Fibroblast of lung (primary cell): ENCODE results near the gene NSRP1. TPM values are rescaled to one million over a fixed set of nuclear protein-coding genes. Genes with fewer than 3 reads are reported as not detected.
A peak's percentile ranks its signal among the peaks of the same experiment; 100 is the strongest.

ENCODE experiments used
- DNase-seq, 2 donors: peaks; one replicate each; pipeline versions ENCODE4 v3.0.0 to v3.0.0-alpha.2; 2010; ENCODE audit warnings: low read depth in 2 of 2
- H2AFZ ChIP-seq: 2 replicates; pipeline ENCODE4 v1.5.1; 2012; ENCODE audit warnings: low read length, control low read depth, inconsistent platforms
- H3K27ac ChIP-seq: 2 replicates; pipeline ENCODE4 v1.5.1; 2011; ENCODE audit warnings: low read length, control low read depth; ENCODE audit not compliant: insufficient read depth
- H3K27me3 ChIP-seq: 2 replicates; pipeline ENCODE4 v1.5.1; 2011; ENCODE audit warnings: mild to moderate bottlenecking, low read length; ENCODE audit not compliant: control insufficient read depth, insufficient read depth
- H3K36me3 ChIP-seq: 2 replicates; pipeline ENCODE4 v1.5.1; 2011; ENCODE audit warnings: low read length; ENCODE audit not compliant: control insufficient read depth, insufficient read depth
- H3K4me1 ChIP-seq: 2 replicates; pipeline ENCODE4 v1.5.1; 2011; ENCODE audit warnings: low read length; ENCODE audit not compliant: control insufficient read depth, insufficient read depth; ENCODE audit errors: extremely low read depth
- H3K4me2 ChIP-seq: 2 replicates; pipeline ENCODE4 v1.5.1; 2011; ENCODE audit warnings: low read length, control low read depth; ENCODE audit not compliant: insufficient read depth; ENCODE audit errors: extremely low read depth
- H3K4me3 ChIP-seq, 4 experiments: fragments of 200-600 bp in 1 of 4; sonication (generic) in 1 of 4; replicated peaks in 1 of 4; 2 replicates each; pipeline ENCODE4 v1.5.1; 2011 to 2016; ENCODE audit warnings: low read length in 4 of 4, low read depth in 3 of 4, mild to moderate bottlenecking in 3 of 4, control low read depth in 2 of 4, inconsistent platforms in 1 of 4, mixed read lengths in 1 of 4; ENCODE audit not compliant: insufficient read depth in 1 of 4; ENCODE audit errors: control extremely low read depth in 1 of 4
- H3K79me2 ChIP-seq: 2 replicates; pipeline ENCODE4 v1.5.1; 2012; ENCODE audit warnings: mild to moderate bottlenecking, low read length, inconsistent platforms; ENCODE audit not compliant: control insufficient read depth, insufficient read depth
- H3K9ac ChIP-seq: 2 replicates; pipeline ENCODE4 v1.5.1; 2011; ENCODE audit warnings: mild to moderate bottlenecking, low read length, control low read depth; ENCODE audit not compliant: insufficient read depth
- H3K9me3 ChIP-seq: 2 replicates; pipeline ENCODE4 v1.5.1; 2012; ENCODE audit warnings: low read depth, low read length; ENCODE audit not compliant: control insufficient read depth, insufficient read depth
- H4K20me1 ChIP-seq: 2 replicates; pipeline ENCODE4 v1.5.1; 2011; ENCODE audit warnings: low read length; ENCODE audit not compliant: control insufficient read depth, insufficient read depth; ENCODE audit errors: extremely low read depth
- CTCF ChIP-seq, 2 donors: IDR thresholded peaks in 1 of 2; conservative IDR thresholded peaks in 1 of 2; 1 replicate in 1 of 2; 2 replicates in 1 of 2; pipeline ENCODE4 v1.5.1; 2011 to 2012; ENCODE audit warnings: low read length in 2 of 2, control low read depth in 1 of 2, inconsistent platforms in 1 of 2, low read depth in 1 of 2, mild to moderate bottlenecking in 1 of 2
- EZH2 ChIP-seq: IDR thresholded peaks from 2 replicates; pipeline ENCODE4 v1.5.1; 2012; ENCODE audit warnings: low read length, control low read depth, mild to moderate bottlenecking; ENCODE audit errors: missing control alignments
- polyA plus RNA-seq, 2 donors: library from polyadenylated mRNA; depleted of rRNA in 1 of 2; stranded (reverse) in 1 of 2; unstranded in 1 of 2; fragments of >200 nt; gene quantifications; 2 replicates each; pipeline ENCODE4 v1.2.1, GENCODE V29; 2011 to 2012; ENCODE audit warnings: missing spikeins in 1 of 2
- total RNA-seq: library from RNA; depleted of rRNA; stranded (reverse); fragments of >200 nt; gene quantifications from 2 replicates; pipeline ENCODE4 v1.2.1, GENCODE V29; 2014

Gene NSRP1
- total and polyA plus RNA-seq, 2 donors (not counting 1 experiment from before 2014, with no cell fraction given) = 12.7 to 19.8 TPM

GRCh38 chr17:30104575-30105339, 11.9 kb upstream of the NSRP1 start:
- H3K4me3 ChIP-seq = peak overlapping the region; percentile 34 to 81 (median 60)
- no peaks in the 10 kb centered on the region for H3K79me2 ChIP-seq
- peak overlapping the region; percentile 88 for H3K4me2 ChIP-seq
- no peaks in the 10 kb centered on the region for H4K20me1 ChIP-seq
- no peaks in the 10 kb centered on the region for H3K36me3 ChIP-seq
- H3K9ac ChIP-seq = peak overlapping the region; percentile 48
- TF ChIP-seq CTCF (conservative IDR thresholded peaks at IDR 0.05 in 1 of 2, IDR thresholded peaks at IDR 0.05 in 1 of 2; ENCODE audit: low read depth in 1 of 2, low read length in 2 of 2) (peak; percentile 93 to 96), EZH2 (no peak)
- peaks cover 2% of the 10 kb centered on the region for H3K4me1 ChIP-seq
- H2AFZ ChIP-seq = peak overlapping the region; percentile 98
- peaks cover 4% of the 10 kb centered on the region for H3K27me3 ChIP-seq
- H3K27ac ChIP-seq = peak overlapping the region; percentile 70
- peak; percentile 68 to 83 for DNase-seq
- no peaks in the 10 kb centered on the region for H3K9me3 ChIP-seq

GRCh38 chr17:30112794-30113193, 3.8 kb upstream of the NSRP1 start:
- no peak overlapping the region for H3K9ac ChIP-seq
- H4K20me1 ChIP-seq = no peaks in the 10 kb centered on the region
- H3K4me1 ChIP-seq = no peaks in the 10 kb centered on the region
- H2AFZ ChIP-seq = no peak overlapping the region
- H3K79me2 ChIP-seq = peaks cover 11% of the 10 kb centered on the region
- no peak overlapping the region for H3K4me2 ChIP-seq
- no peak overlapping the region for H3K4me3 ChIP-seq
- no peaks in the 10 kb centered on the region for H3K36me3 ChIP-seq
- no peaks in the 10 kb centered on the region for H3K9me3 ChIP-seq
- H3K27me3 ChIP-seq = no peaks in the 10 kb centered on the region
- no peak for DNase-seq
- no peak overlapping the region for H3K27ac ChIP-seq
- TF ChIP-seq EZH2 (no peak), CTCF (conservative IDR thresholded peaks at IDR 0.05 in 1 of 2, IDR thresholded peaks at IDR 0.05 in 1 of 2; ENCODE audit: low read depth in 1 of 2, low read length in 2 of 2) (no peak)

- Histone ChIP-seq H3K27ac (no peak overlapping the region), H4K20me1 (no peaks in the 10 kb centered on the region), H3K4me1 (peaks cover 1% of the 10 kb centered on the region), H3K27me3 (no peaks in the 10 kb centered on the region), H3K9me3 (no peaks in the 10 kb centered on the region), H3K4me3 (no peak overlapping the region), H3K9ac (no peak overlapping the region), H3K79me2 (peaks cover 15% of the 10 kb centered on the region), H3K36me3 (no peaks in the 10 kb centered on the region), H3K4me2 (no peak overlapping the region), H2AFZ (no peak overlapping the region)
- TF ChIP-seq EZH2 (no peak), CTCF (conservative IDR thresholded peaks at IDR 0.05 in 1 of 2, IDR thresholded peaks at IDR 0.05 in 1 of 2; ENCODE audit: low read depth in 1 of 2, low read length in 2 of 2) (no peak)
- DNase-seq = peak in 1 of 2 donors; percentile 33
Measured at GRCh38 chr17:30113213-30113612, 3.4 kb upstream of the NSRP1 start.
